Astrocyte (in vitro differentiated cells and primary cell): ENCODE results near the gene EPB41L4B. TPM values are rescaled to one million over a fixed set of nuclear protein-coding genes. Genes with fewer than 3 reads are reported as not detected.

Source experiments
- DNase-seq: peaks from one replicate; pipeline ENCODE4 v3.0.0-alpha.2; 2010; ENCODE audit warnings: low read depth
- FAIRE-seq: peaks from 2 replicates; lab custom pipeline; 2011; peaks lifted over from hg19 to GRCh38; lab: Jason Lieb, UNC
- H2AFZ ChIP-seq: 2 replicates; pipeline ENCODE4 v1.6.0; 2012; ENCODE audit warnings: low read depth, low read length, inconsistent platforms
- H3K27ac ChIP-seq: 2 replicates; pipeline ENCODE4 v1.5.1; 2011; ENCODE audit warnings: low read depth, low read length, inconsistent platforms
- H3K27me3 ChIP-seq: 2 replicates; pipeline ENCODE4 v1.6.0; 2011; ENCODE audit warnings: low read length, inconsistent platforms; ENCODE audit not compliant: insufficient read depth
- H3K36me3 ChIP-seq: 2 replicates; pipeline ENCODE4 v1.5.1; 2011; ENCODE audit warnings: low read length, inconsistent platforms; ENCODE audit not compliant: insufficient read depth
- H3K4me1 ChIP-seq: 2 replicates; pipeline ENCODE4 v1.5.1; 2011; ENCODE audit warnings: low read length, inconsistent platforms; ENCODE audit not compliant: insufficient read depth
- H3K4me2 ChIP-seq: 2 replicates; pipeline ENCODE4 v1.6.0; 2012; ENCODE audit warnings: low read length, inconsistent platforms
- H3K4me3 ChIP-seq: 2 replicates; pipeline ENCODE4 v1.5.1; 2011; ENCODE audit warnings: low read depth, mild to moderate bottlenecking, low read length, inconsistent platforms; ENCODE audit not compliant: insufficient read depth
- H3K79me2 ChIP-seq: 2 replicates; pipeline ENCODE4 v1.6.0; 2012; ENCODE audit warnings: mild to moderate bottlenecking, low read length, inconsistent platforms; ENCODE audit not compliant: insufficient read depth
- H3K9ac ChIP-seq: 2 replicates; pipeline ENCODE4 v1.6.0; 2012; ENCODE audit warnings: mild to moderate bottlenecking, low read length, inconsistent platforms
- H3K9me3 ChIP-seq: 2 replicates; pipeline ENCODE4 v1.5.1; 2012; ENCODE audit warnings: low read depth, mild to moderate bottlenecking, low read length, inconsistent platforms; ENCODE audit not compliant: insufficient read depth
- H4K20me1 ChIP-seq: 2 replicates; pipeline ENCODE4 v1.6.0; 2012; ENCODE audit warnings: low read length, inconsistent platforms; ENCODE audit not compliant: insufficient read depth
- H3K27ac Mint-ChIP-seq: one replicate; pipeline ENCODE4 v1.8.0; 2021; ENCODE audit warnings: mild to moderate bottlenecking, mixed read lengths; ENCODE audit not compliant: unreplicated experiment
- H3K27me3 Mint-ChIP-seq: one replicate; pipeline ENCODE4 v1.8.0; 2021; ENCODE audit warnings: low read depth, mixed read lengths; ENCODE audit not compliant: unreplicated experiment
- H3K36me3 Mint-ChIP-seq: one replicate; pipeline ENCODE4 v1.8.0; 2021; ENCODE audit warnings: low read depth, mixed read lengths; ENCODE audit not compliant: unreplicated experiment
- H3K4me1 Mint-ChIP-seq: one replicate; pipeline ENCODE4 v1.8.0; 2021; ENCODE audit warnings: low read depth, mixed read lengths; ENCODE audit not compliant: unreplicated experiment
- H3K4me3 Mint-ChIP-seq: one replicate; pipeline ENCODE4 v1.8.0; 2021; ENCODE audit warnings: mild to moderate bottlenecking, moderate library complexity, mixed read lengths; ENCODE audit not compliant: unreplicated experiment
- H3K9me3 Mint-ChIP-seq: one replicate; pipeline ENCODE4 v1.8.0; 2021; ENCODE audit warnings: mild to moderate bottlenecking, mixed read lengths; ENCODE audit not compliant: unreplicated experiment
- CTCF ChIP-seq: IDR thresholded peaks from 2 replicates; pipeline ENCODE4 v1.5.1; 2011; ENCODE audit warnings: low read depth, mild to moderate bottlenecking, inconsistent platforms, low read length, moderate library complexity; ENCODE audit not compliant: insufficient read depth
- EZH2 ChIP-seq: IDR thresholded peaks from 2 replicates; pipeline ENCODE4 v1.6.1; 2012; ENCODE audit warnings: mild to moderate bottlenecking, low read length, inconsistent platforms; ENCODE audit not compliant: insufficient read depth
- total RNA-seq: library from RNA; stranded (reverse); gene quantifications from 2 replicates; pipeline ENCODE4 v1.2.1, GENCODE V29; 2021

EPB41L4B gene
- total RNA-seq, 1 donor from 2014 or later, result 2.0 TPM

DNA sequence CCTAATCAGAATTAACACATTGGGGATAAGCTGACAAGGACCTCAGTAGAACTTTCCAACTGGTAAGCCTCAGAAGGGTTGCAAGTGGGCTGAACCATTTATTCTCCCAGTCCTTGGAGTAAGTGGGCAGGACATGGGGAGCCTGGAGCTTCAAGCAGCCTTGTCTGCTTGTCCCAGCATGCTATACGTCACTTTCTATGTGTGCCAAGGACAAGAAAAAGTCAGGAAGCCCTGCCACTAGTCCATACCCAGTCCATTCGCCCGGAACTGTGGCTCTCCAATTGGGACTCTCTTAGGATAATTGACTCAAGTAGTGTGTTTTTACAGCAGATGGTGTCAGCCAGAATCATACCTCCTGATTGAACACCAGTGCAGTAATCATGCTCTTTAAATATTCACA lies 91.2 kb downstream of the EPB41L4B start:
- H3K4me2 ChIP-seq, result no peak overlapping the region
- Mint-ChIP-seq H3K27ac (no peak overlapping the region), H3K4me3 (no peak overlapping the region), H3K4me1 (no peaks in the 10 kb centered on the region), H3K27me3 (peaks cover 12% of the 10 kb centered on the region), H3K36me3 (no peaks in the 10 kb centered on the region), H3K9me3 (no peaks in the 10 kb centered on the region)
- DNase-seq (no peak), FAIRE-seq (no peak)
- H3K79me2 ChIP-seq, result no peaks in the 10 kb centered on the region
- H3K36me3 ChIP-seq, result no peaks in the 10 kb centered on the region
- no peak overlapping the region for H3K4me3 ChIP-seq
- no peak overlapping the region for H3K9ac ChIP-seq
- H3K27me3 ChIP-seq, result no peaks in the 10 kb centered on the region
- peaks cover 9% of the 10 kb centered on the region for H3K4me1 ChIP-seq
- TF ChIP-seq CTCF (no peak), EZH2 (no peak)
- H3K27ac ChIP-seq, result no peak overlapping the region
- H2AFZ ChIP-seq, result no peak overlapping the region
- no peaks in the 10 kb centered on the region for H3K9me3 ChIP-seq
- H4K20me1 ChIP-seq, result no peaks in the 10 kb centered on the region

DNA sequence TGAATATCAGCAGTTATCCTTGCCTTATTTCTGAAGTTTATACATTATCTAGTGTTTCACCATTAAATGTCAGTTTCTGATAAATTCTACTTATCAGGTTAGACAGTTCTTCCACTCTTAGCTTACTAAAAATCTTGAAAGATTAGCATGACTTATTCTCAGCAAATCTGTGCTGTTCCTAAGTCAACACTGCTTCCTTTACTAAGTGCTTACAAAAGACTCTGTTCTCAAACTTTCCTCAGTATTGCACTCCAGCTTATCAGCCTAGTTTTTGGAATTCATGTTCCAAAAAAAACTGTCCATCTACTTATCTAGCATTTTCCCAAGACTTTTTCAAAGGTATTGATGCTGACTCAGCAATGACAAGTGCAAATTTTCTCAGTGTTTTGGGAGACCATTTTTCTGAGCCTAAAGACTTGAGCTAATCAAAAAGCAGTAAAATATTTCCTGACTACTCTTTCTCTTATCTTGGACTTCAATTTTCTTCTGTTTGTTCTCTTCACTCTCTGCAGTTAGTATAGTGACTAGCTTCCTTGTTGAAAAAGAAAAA lies 92.7 kb downstream of the EPB41L4B start:
- Histone ChIP-seq H3K27ac (no peak overlapping the region), H3K79me2 (no peaks in the 10 kb centered on the region), H4K20me1 (no peaks in the 10 kb centered on the region), H3K9me3 (no peaks in the 10 kb centered on the region), H3K4me1 (peaks cover 9% of the 10 kb centered on the region), H3K4me3 (no peak overlapping the region), H3K4me2 (no peak overlapping the region), H3K9ac (no peak overlapping the region), H3K36me3 (no peaks in the 10 kb centered on the region), H3K27me3 (no peaks in the 10 kb centered on the region), H2AFZ (no peak overlapping the region)
- Mint-ChIP-seq H3K4me1 (no peaks in the 10 kb centered on the region), H3K4me3 (no peak overlapping the region), H3K36me3 (no peaks in the 10 kb centered on the region), H3K9me3 (no peaks in the 10 kb centered on the region), H3K27me3 (peaks cover 12% of the 10 kb centered on the region), H3K27ac (no peak overlapping the region)
- TF ChIP-seq EZH2 (no peak), CTCF (no peak)
- DNase-seq (peak; percentile 4), FAIRE-seq (no peak)

- TF ChIP-seq CTCF (no peak), EZH2 (no peak)
- FAIRE-seq (no peak), DNase-seq (no peak)
- Mint-ChIP-seq H3K4me1 (no peaks in the 10 kb centered on the region), H3K27me3 (peaks cover 20% of the 10 kb centered on the region), H3K36me3 (no peaks in the 10 kb centered on the region), H3K4me3 (no peak overlapping the region), H3K9me3 (no peaks in the 10 kb centered on the region), H3K27ac (no peak overlapping the region)
- Histone ChIP-seq H3K36me3 (no peaks in the 10 kb centered on the region), H3K79me2 (no peaks in the 10 kb centered on the region), H2AFZ (no peak overlapping the region), H3K4me1 (no peaks in the 10 kb centered on the region), H3K9ac (no peak overlapping the region), H4K20me1 (no peaks in the 10 kb centered on the region), H3K27ac (no peak overlapping the region), H3K4me3 (no peak overlapping the region), H3K9me3 (no peaks in the 10 kb centered on the region), H3K27me3 (peaks cover 6% of the 10 kb centered on the region), H3K4me2 (no peak overlapping the region)
Observed at GRCh38 chr9:109225629-109226028, 95.2 kb downstream of the EPB41L4B start.
